K562 (cell line): ENCODE measurements around the gene NTM. TPM values are rescaled to one million over a fixed set of nuclear protein-coding genes. Genes with fewer than 3 reads are reported as not detected.

Source experiments
- ATAC-seq: fragments of 200-7000 bp; cut with Tn5 transposase; 3 replicates; pipeline ENCODE4 v1.9.1; 2020; ENCODE audit warnings: moderate library complexity
- BruUV-seq: library from RNA; stranded (reverse); fragments of 400-500 nt; replicated peaks from 2 replicates; lab custom pipeline; 2021; lab: Mats Ljungman, UMichigan
- CTCF ChIA-PET: fragments of 300-600 bp; formaldehyde crosslinking; extraction: SDS; loops from one replicate; lab custom pipeline; 2021; ENCODE audit warnings: low intra/inter-chr PET ratio; lab: Yijun Ruan, JAX
- POLR2A ChIA-PET: fragments of 300-600, 350-650 bp; sonication (Branson Sonifier 250); formaldehyde crosslinking; extraction: SDS; loops from one replicate; lab custom pipeline; 2021; ENCODE audit warnings: antibody characterized with exemption, inconsistent platforms; lab: Yijun Ruan, JAX
- DNase-seq, 4 experiments: peaks; one replicate each; pipeline versions ENCODE4 v3.0.0 to v3.0.0-alpha.2; 2011 to 2018; ENCODE audit warnings: low spot score in 3 of 4, mixed read lengths in 3 of 4; ENCODE audit errors: extremely low read depth in 1 of 4
- FAIRE-seq: peaks from 2 replicates; lab custom pipeline; 2011; peaks lifted over from hg19 to GRCh38; lab: Jason Lieb, UNC
- H2AFZ ChIP-seq: 2 replicates; pipeline ENCODE4 v1.6.0; 2011; ENCODE audit warnings: low read depth, low read length, control low read depth, inconsistent platforms
- H3K27ac ChIP-seq: fragments of 200-600 bp; 3 replicates; pipeline ENCODE4 v1.8.0; 2011; ENCODE audit warnings: low read depth, mild to moderate bottlenecking, control low read depth, inconsistent platforms, low read length, moderate library complexity, mixed read lengths; ENCODE audit errors: extremely low read depth
- H3K27me3 ChIP-seq, 2 experiments: fragments of 300-600 bp in 1 of 2; 2 replicates in 1 of 2; 3 replicates in 1 of 2; pipeline versions ENCODE4 v1.6.0 to v1.8.0; 2011; ENCODE audit warnings: inconsistent platforms in 2 of 2, low read length in 2 of 2, mild to moderate bottlenecking in 1 of 2, mixed read lengths in 1 of 2, moderate library complexity in 1 of 2; ENCODE audit not compliant: control insufficient read depth in 2 of 2, insufficient read depth in 2 of 2
- H3K36me3 ChIP-seq: fragments of 300-600 bp; 3 replicates; pipeline ENCODE4 v1.8.0; 2011; ENCODE audit warnings: mild to moderate bottlenecking, low read length, inconsistent platforms; ENCODE audit not compliant: control insufficient read depth, insufficient read depth
- H3K4me1 ChIP-seq, 2 experiments: fragments of 200-600 bp in 1 of 2; replicated peaks in 1 of 2; 2 replicates in 1 of 2; 3 replicates in 1 of 2; pipeline versions ENCODE4 v1.5.1 to v1.8.0; 2011; ENCODE audit warnings: inconsistent platforms in 2 of 2, low read length in 2 of 2, mild to moderate bottlenecking in 1 of 2, mixed read lengths in 1 of 2, moderate library complexity in 1 of 2; ENCODE audit not compliant: control insufficient read depth in 2 of 2, insufficient read depth in 2 of 2
- H3K4me2 ChIP-seq: 2 replicates; pipeline ENCODE4 v1.6.1; 2011; ENCODE audit warnings: low read length, control low read depth, inconsistent platforms, mixed read lengths; ENCODE audit not compliant: insufficient read depth
- H3K4me3 ChIP-seq: fragments of 200-600 bp; sonication (generic), shearing (Covaris generic); 2 replicates; pipeline ENCODE4 v1.5.1; 2016; ENCODE audit warnings: control low read depth, inconsistent platforms
- H3K79me2 ChIP-seq: fragments of 200-600 bp; 3 replicates; pipeline ENCODE4 v1.8.0; 2011; ENCODE audit warnings: low read length, inconsistent platforms; ENCODE audit not compliant: control insufficient read depth, insufficient read depth
- H3K9ac ChIP-seq, 2 experiments: 2 replicates each; pipeline versions ENCODE4 v1.6.0 to v1.6.1; 2011; ENCODE audit warnings: low read depth in 2 of 2, low read length in 2 of 2, control low read depth in 1 of 2, inconsistent platforms in 1 of 2, mild to moderate bottlenecking in 1 of 2, mixed read lengths in 1 of 2; ENCODE audit not compliant: insufficient read depth in 1 of 2
- H3K9me1 ChIP-seq: one replicate; pipeline ENCODE4 v1.6.0; 2011; ENCODE audit warnings: inconsistent platforms, mild to moderate bottlenecking, low read length, moderate library complexity; ENCODE audit not compliant: control insufficient read depth, insufficient read depth
- H3K9me3 ChIP-seq: replicated peaks from 2 replicates; pipeline ENCODE4 v1.5.1; 2011; ENCODE audit warnings: low read depth, low read length, inconsistent platforms; ENCODE audit not compliant: control insufficient read depth, insufficient read depth
- H4K20me1 ChIP-seq: replicated peaks from 2 replicates; pipeline ENCODE4 v1.6.1; 2011; ENCODE audit warnings: low read length, inconsistent platforms, mixed read lengths; ENCODE audit not compliant: control insufficient read depth, insufficient read depth
- CBFA2T3 ChIP-seq: fragments of 450-650 bp; IDR thresholded peaks from 2 replicates; pipeline ENCODE4 v1.6.1; 2017
- EWSR1 ChIP-seq: fragments of 450-650 bp; IDR thresholded peaks from 2 replicates; pipeline ENCODE4 v1.6.1; 2018; ENCODE audit warnings: borderline replicate concordance, mild to moderate bottlenecking, low read depth, moderate library complexity; ENCODE audit not compliant: partially characterized antibody
- HDAC1 ChIP-seq, 2 experiments: fragments of 450-650 bp; IDR thresholded peaks; 2 replicates each; pipeline ENCODE4 v1.6.1; 2016 to 2017; ENCODE audit warnings: inconsistent platforms in 1 of 2, mild to moderate bottlenecking in 1 of 2, moderate library complexity in 1 of 2
- HNRNPH1 ChIP-seq: fragments of 200-400 bp; formaldehyde crosslinking; optimal IDR thresholded peaks from 2 replicates; pipeline ENCODE3; 2017; ENCODE audit warnings: low read depth, mild to moderate bottlenecking, low read length, moderate library complexity
- KAT2B ChIP-seq: IDR thresholded peaks from one replicate; pipeline ENCODE4 v1.6.1; 2012; ENCODE audit warnings: low read depth, mild to moderate bottlenecking, control low read depth, inconsistent platforms, low read length, moderate library complexity
- L3MBTL2 ChIP-seq: fragments of 450-650 bp; IDR thresholded peaks from 2 replicates; pipeline ENCODE4 v1.6.1; 2016; ENCODE audit warnings: mild to moderate bottlenecking, moderate library complexity
- RFX7 ChIP-seq: fragments of 250-450 bp; sonication (Bioruptor Pico); IDR thresholded peaks from 2 replicates; pipeline ENCODE4 v1.5.1; 2021; ENCODE audit warnings: mild to moderate bottlenecking
- ZFPM2 ChIP-seq: fragments of 250-450 bp; sonication (Bioruptor Pico); IDR thresholded peaks from 2 replicates; pipeline ENCODE4 v1.5.1; 2022; ENCODE audit warnings: mild to moderate bottlenecking
- WGBS: fragments of 100-300 bp; shearing (Covaris generic); methylation state at CpG from one replicate; pipeline ENCODE4 v1.1.6; 2016; ENCODE audit warnings: low coverage, mixed read lengths; ENCODE audit not compliant: insufficient coverage; ENCODE audit errors: missing lambda C conversion rate; 5-methylcytosine and 5-hydroxymethylcytosine counted together
- in situ Hi-C: fragments of 300-500 bp; cut with MboI; formaldehyde crosslinking; loops from 4 replicates; pipeline ENCODE4 v1.15.0; 2018; ENCODE audit warnings: inconsistent platforms, mixed read lengths
- intact Hi-C: fragments of 100-400 bp; cut with micrococcal nuclease; formaldehyde crosslinking; loops from 2 replicates; pipeline ENCODE4 v1.14.2; 2022
- polyA plus RNA-seq, 8 experiments: library from polyadenylated mRNA; depleted of rRNA in 4 of 8; stranded (reverse) in 5 of 8; unstranded in 3 of 8; fragments of >200 nt; fragmentation: Nextera tagmentation in 2 of 8; fragmentation: Illumina TruSeq in 1 of 8; extraction: Ambion mirVana in 2 of 8; extraction: Trizol in 1 of 8; gene quantifications; 2 replicates each; pipeline versions ENCODE4 v1.2.1 to v1.2.3, GENCODE V29; 2011 to 2014; ENCODE audit warnings: inconsistent platforms in 1 of 8, missing spikeins in 1 of 8
- total RNA-seq, 7 experiments: library from RNA; depleted of rRNA in 6 of 7; stranded (reverse); fragments of >200 nt in 6 of 7; fragmentation: Illumina TruSeq in 2 of 7; extraction: Trizol in 2 of 7; gene quantifications; 2 replicates each; pipeline versions ENCODE4 v1.2.1 to v1.2.3, GENCODE V29; 2011 to 2021; ENCODE audit warnings: low replicate concordance in 1 of 7
- TF ChIP-seq, protein P1 (sequence below): sonication (generic); formaldehyde crosslinking; IDR thresholded peaks from 2 replicates; pipeline ENCODE4 v1.8.0; 2022; ENCODE audit warnings: missing genetic modification reagents, mild to moderate bottlenecking, moderate library complexity, borderline replicate concordance
- TF ChIP-seq, protein P2 (sequence below): fragments of 450-650 bp; conservative IDR thresholded peaks from 2 replicates; pipeline ENCODE4 v1.6.1; 2016; ENCODE audit warnings: missing genetic modification characterization, low read depth, mild to moderate bottlenecking, missing compliant biosample characterization, moderate library complexity

Gene NTM
- total and polyA plus RNA-seq, 9 of the 15 experiments (the other 6 are each of a cell fraction or from before 2014, with no cell fraction given), result not detected

DNA sequence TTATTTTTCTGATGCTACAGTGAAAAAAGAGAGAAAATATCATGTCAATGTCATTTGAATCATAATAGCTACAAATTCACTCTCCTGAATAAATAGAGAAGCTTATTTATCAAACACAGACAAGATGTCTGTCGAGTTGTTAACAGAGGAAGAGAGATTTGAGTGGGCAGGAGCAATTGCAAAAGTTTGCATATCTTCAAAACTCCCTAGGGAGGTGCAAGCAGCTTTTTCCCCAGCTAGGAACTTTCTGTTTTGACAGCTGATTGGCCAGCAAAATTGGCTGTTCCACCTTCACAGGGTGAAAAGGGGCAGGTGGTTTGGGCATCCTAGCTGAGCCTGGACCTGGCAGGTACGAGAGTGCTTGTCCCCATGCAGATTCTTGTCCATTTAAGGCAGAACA lies 98.2 kb downstream of the NTM start:
- no TSS peak for BruUV-seq
- intact Hi-C loops (no loop called here), in situ Hi-C loops (no loop called here)
- Histone ChIP-seq H3K9me1 (no peaks in the 10 kb centered on the region), H3K4me2 (no peak overlapping the region), H2AFZ (no peak overlapping the region), H3K27ac (no peak overlapping the region), H3K4me3 (no peak overlapping the region), H3K4me1 (no peaks in the 10 kb centered on the region), H3K36me3 (no peaks in the 10 kb centered on the region), H4K20me1 (no peaks in the 10 kb centered on the region; the same call in 1 of the 2 replicates), H3K9ac (no peak overlapping the region), H3K27me3 (peaks cover 0 to 9% of the 10 kb centered on the region in 2 experiments; a peak in 2 of 5 replicates), H3K79me2 (no peaks in the 10 kb centered on the region), H3K9me3 (no peaks in the 10 kb centered on the region)
- 0% methylated on average over 2 of the region's 2 CpGs for WGBS
- FAIRE-seq (no peak), ATAC-seq (no peak), DNase-seq (no peak)
- ChIA-PET POLR2A (interaction anchor here (0.6 to 1.1 kb wide), 2 partner anchors 15 to 30 kb away, joined by 3 read pairs; no protein-coding TSS in a partner anchor), CTCF (no interaction called here)
- TF ChIP-seq ZFPM2 (CRISPR knock-in tag), result no peak
- TF ChIP-seq, protein P1, sequence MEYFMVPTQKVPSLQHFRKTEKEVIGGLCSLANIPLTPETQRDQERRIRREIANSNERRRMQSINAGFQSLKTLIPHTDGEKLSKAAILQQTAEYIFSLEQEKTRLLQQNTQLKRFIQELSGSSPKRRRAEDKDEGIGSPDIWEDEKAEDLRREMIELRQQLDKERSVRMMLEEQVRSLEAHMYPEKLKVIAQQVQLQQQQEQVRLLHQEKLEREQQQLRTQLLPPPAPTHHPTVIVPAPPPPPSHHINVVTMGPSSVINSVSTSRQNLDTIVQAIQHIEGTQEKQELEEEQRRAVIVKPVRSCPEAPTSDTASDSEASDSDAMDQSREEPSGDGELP, result no peak
- no peak for TF ChIP-seq KAT2B
- no peak for TF ChIP-seq HNRNPH1
- TF ChIP-seq CBFA2T3, result no peak
- no peak for TF ChIP-seq RFX7
- TF ChIP-seq HDAC1 (IDR thresholded peaks at IDR 0.05), result no peak
- TF ChIP-seq L3MBTL2, result no peak
- TF ChIP-seq, protein P2, sequence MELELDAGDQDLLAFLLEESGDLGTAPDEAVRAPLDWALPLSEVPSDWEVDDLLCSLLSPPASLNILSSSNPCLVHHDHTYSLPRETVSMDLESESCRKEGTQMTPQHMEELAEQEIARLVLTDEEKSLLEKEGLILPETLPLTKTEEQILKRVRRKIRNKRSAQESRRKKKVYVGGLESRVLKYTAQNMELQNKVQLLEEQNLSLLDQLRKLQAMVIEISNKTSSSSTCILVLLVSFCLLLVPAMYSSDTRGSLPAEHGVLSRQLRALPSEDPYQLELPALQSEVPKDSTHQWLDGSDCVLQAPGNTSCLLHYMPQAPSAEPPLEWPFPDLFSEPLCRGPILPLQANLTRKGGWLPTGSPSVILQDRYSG (tag), result no peak
- no peak for TF ChIP-seq EWSR1
